Psoas muscle (tissue), 8 donors: ENCODE measurements around the gene MIB1. TPM values are rescaled to one million over a fixed set of nuclear protein-coding genes. Genes with fewer than 3 reads are reported as not detected.

Experiments
- ATAC-seq, 4 donors: fragments of 200-7000 bp; cut with Tn5 transposase; one replicate each; pipeline ENCODE4 v1.9.1; 2020; ENCODE audit warnings: moderate library complexity in 3 of 4, mild to moderate bottlenecking in 2 of 4
- DNase-seq, 2 donors: peaks; one replicate each; pipeline ENCODE4 v3.0.0-alpha.2; 2020
- H3K27ac ChIP-seq: fragments of 200-600 bp; one replicate; pipeline ENCODE4 v1.8.0; 2022
- H3K27me3 ChIP-seq, 3 donors: fragments of 200-600 bp in 1 of 3; one replicate each; pipeline versions ENCODE4 v1.6.1 to v1.8.0; 2013 to 2022; ENCODE audit warnings: low read length in 2 of 3, mild to moderate bottlenecking in 2 of 3, moderate library complexity in 1 of 3; ENCODE audit not compliant: insufficient read depth in 3 of 3
- H3K36me3 ChIP-seq, 2 donors: fragments of 200-600 bp in 1 of 2; one replicate each; pipeline versions ENCODE4 v1.6.1 to v1.8.0; 2013 to 2022; ENCODE audit warnings: low read depth in 1 of 2, mild to moderate bottlenecking in 1 of 2, moderate library complexity in 1 of 2; ENCODE audit not compliant: insufficient read depth in 1 of 2
- H3K4me1 ChIP-seq: fragments of 200-600 bp; one replicate; pipeline ENCODE4 v1.8.0; 2022
- H3K4me3 ChIP-seq: fragments of 200-600 bp; one replicate; pipeline ENCODE4 v1.8.0; 2022; ENCODE audit warnings: mild to moderate bottlenecking
- H3K9me3 ChIP-seq: fragments of 200-600 bp; one replicate; pipeline ENCODE4 v1.8.0; 2022
- CTCF ChIP-seq: fragments of 200-600 bp; IDR thresholded peaks from one replicate; pipeline ENCODE4 v1.8.0; 2022; ENCODE audit warnings: antibody characterized with exemption
- WGBS, 3 donors: extraction: QIAGEN DNeasy Blood & Tissue Kit; methylation state at CpG; one replicate each; pipeline versions ENCODE4 v1.1.6 to v1.1.7; 2013; 5-methylcytosine and 5-hydroxymethylcytosine counted together
- intact Hi-C, 2 donors: fragments of 100-400 bp; cut with DNase I; formaldehyde crosslinking; loops; one replicate each; pipeline versions ENCODE4 v1.11.0 to v1.14.2; 2022
- polyA plus RNA-seq, 3 donors: library from polyadenylated mRNA; stranded (reverse); fragments of 200-250 nt; gene quantifications; one replicate each; pipeline ENCODE4 v1.2.3, GENCODE V29; 2013
- total RNA-seq, 4 donors: library from RNA; stranded (reverse); fragmentation: NEBNext Ultra II Directional in 2 of 4; extraction: Animal tissue kit (Norgen Biotek cat#: 25700) in 2 of 4; gene quantifications; one replicate each; pipeline versions ENCODE4 v1.2.1 to v1.2.4, GENCODE V29; 2021 to 2023
- donor health status: healthy with polysubstance abuse.
- donor health status: DM: no; HTN: no; CAD: no; lungs with moderate emphysema.
- donor health status: Bipolar disorder and iron deficiency.
- donor health status: healthy.
- donor health status: DM: yes; HTN: yes; CAD: no.
- donor health status: DM: no; HTN: no; CAD: no.
- donor health status: DM: no; HTN: no; CAD: no.
- donor health status: DM: yes; HTN: yes; CAD: no.

MIB1 gene
- total and polyA plus RNA-seq, 7 donors, result 2.1 to 21.3 (median 16.1) TPM

- ATAC-seq (no peak), DNase-seq (no peak)
- Histone ChIP-seq H3K4me3 (no peak overlapping the region), H3K9me3 (no peaks in the 10 kb centered on the region), H3K27me3 (no peaks in the 10 kb centered on the region), H3K4me1 (no peaks in the 10 kb centered on the region), H3K36me3 (peaks cover 0 to 60% of the 10 kb centered on the region in 2 donors), H3K27ac (no peak overlapping the region)
- 85 to 87% (median 85%) methylated on average over 3 of the region's 3 CpGs for WGBS, 3 donors
- intact Hi-C loops, result loop anchor here in 1 of 2 donors (10.0 kb wide), 1 partner anchor 253 kb away; the partner anchor contains the start of gene ESCO1
- TF ChIP-seq CTCF, result no peak
Measured at GRCh38 chr18:21857871-21858270, 117.3 kb downstream of the MIB1 start.

DNA sequence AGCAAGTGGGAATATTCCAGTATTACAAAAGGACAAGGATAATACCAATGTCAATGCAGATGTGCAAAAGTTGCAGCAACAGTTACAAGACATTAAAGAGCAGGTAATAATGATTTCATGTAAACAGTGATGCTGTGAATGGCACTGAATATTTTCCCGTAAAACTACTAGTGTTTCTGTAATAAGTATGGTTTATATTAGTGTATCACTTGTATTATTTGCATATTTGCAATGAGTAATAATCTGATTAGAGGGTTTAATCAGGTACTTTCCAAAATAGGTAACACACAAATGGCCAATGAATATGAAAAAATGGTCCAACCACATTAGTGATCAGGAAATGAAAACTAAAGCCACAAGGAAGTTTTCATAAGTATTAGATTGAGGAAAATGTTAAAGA is 118.0 kb downstream of the MIB1 start:
- H3K36me3 ChIP-seq, result peaks cover 0 to 67% of the 10 kb centered on the region in 2 donors
- no peak overlapping the region for H3K27ac ChIP-seq
- no peaks in the 10 kb centered on the region for H3K27me3 ChIP-seq
- TF ChIP-seq CTCF, result no peak
- DNase-seq (no peak), ATAC-seq (no peak)
- no peak overlapping the region for H3K4me3 ChIP-seq
- H3K4me1 ChIP-seq, result no peaks in the 10 kb centered on the region
- intact Hi-C loops, result loop anchor here in 1 of 2 donors (10.0 kb wide), 1 partner anchor 254 kb away; the partner anchor contains the start of gene ESCO1
- no peaks in the 10 kb centered on the region for H3K9me3 ChIP-seq
- 92 to 98% (median 93%) methylated on average over 1 of the region's 1 CpG for WGBS, 3 donors

GRCh38 chr18:21864386-21864785 is 123.8 kb downstream of the MIB1 start:
- TF ChIP-seq CTCF, result no peak
- DNase-seq, result no peak
- intact Hi-C loops, result no loop called here
- no peak for ATAC-seq
- no peaks in the 10 kb centered on the region for H3K27me3 ChIP-seq
- no peak overlapping the region for H3K27ac ChIP-seq
- no peaks in the 10 kb centered on the region for H3K9me3 ChIP-seq
- WGBS, 3 donors, result 89 to 96% (median 89%) methylated on average over 5 of the region's 5 CpGs
- H3K4me1 ChIP-seq, result no peaks in the 10 kb centered on the region
- H3K36me3 ChIP-seq, result peaks cover 0 to 61% of the 10 kb centered on the region in 2 donors
- no peak overlapping the region for H3K4me3 ChIP-seq

- no peak overlapping the region for H3K27ac ChIP-seq
- intact Hi-C loops, result no loop called here
- TF ChIP-seq CTCF, result no peak
- DNase-seq (no peak), ATAC-seq (no peak)
- H3K27me3 ChIP-seq, result no peaks in the 10 kb centered on the region
- 78 to 90% (median 86%) methylated on average over 2 of the region's 2 CpGs for WGBS, 3 donors
- H3K4me3 ChIP-seq, result no peak overlapping the region
- no peaks in the 10 kb centered on the region for H3K4me1 ChIP-seq
- H3K9me3 ChIP-seq, result no peaks in the 10 kb centered on the region
- peaks cover 0 to 56% of the 10 kb centered on the region in 2 donors for H3K36me3 ChIP-seq
Measured at GRCh38 chr18:21865043-21865442, 124.5 kb downstream of the MIB1 start.

DNA sequence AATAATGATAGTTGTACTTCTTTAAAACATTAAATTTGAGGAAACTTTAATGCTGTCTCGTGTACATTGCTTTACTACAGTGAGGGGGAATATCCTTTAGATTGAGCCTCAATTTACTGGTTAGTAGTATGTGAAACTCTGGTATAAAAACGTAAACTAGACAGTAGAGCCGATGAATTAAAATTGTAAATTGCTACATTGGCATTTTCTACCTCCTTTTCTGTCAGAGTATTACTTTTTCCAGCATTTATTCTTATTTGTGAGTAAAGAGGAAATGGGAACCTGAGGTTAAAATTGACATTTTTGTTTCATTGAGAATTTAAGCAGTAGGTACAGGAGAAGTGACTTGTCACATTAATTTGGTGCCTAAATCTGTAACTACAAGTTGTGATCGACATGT is 128.2 kb downstream of the MIB1 start:
- intact Hi-C loops, result no loop called here
- H3K4me3 ChIP-seq, result no peak overlapping the region
- no peak for ATAC-seq
- H3K4me1 ChIP-seq, result no peaks in the 10 kb centered on the region
- TF ChIP-seq CTCF, result no peak
- H3K27me3 ChIP-seq, result no peaks in the 10 kb centered on the region
- no peak overlapping the region for H3K27ac ChIP-seq
- peaks cover 0 to 21% of the 10 kb centered on the region in 2 donors for H3K36me3 ChIP-seq
- WGBS, 3 donors, result 88 to 93% (median 91%) methylated on average over 4 of the region's 4 CpGs
- no peaks in the 10 kb centered on the region for H3K9me3 ChIP-seq
- DNase-seq, result no peak
